Ovary (tissue), 9 donors: Measurements from ENCODE around the gene RASA2. TPM values are rescaled to one million over a fixed set of nuclear protein-coding genes. Genes with fewer than 3 reads are reported as not detected.

Source experiments
- DNase-seq, 5 donors: peaks; one replicate each; pipeline ENCODE4 v3.0.0-alpha.2; 2019 to 2020
- H3K27ac ChIP-seq, 2 donors: fragments of 200-600 bp; one replicate each; pipeline versions ENCODE4 v1.5.1 to v1.8.0; 2019 to 2022
- H3K27me3 ChIP-seq: fragments of 200-600 bp; one replicate; pipeline ENCODE4 v1.8.0; 2022
- H3K36me3 ChIP-seq: fragments of 200-600 bp; sonication (generic); one replicate; pipeline ENCODE4 v1.5.1; 2019
- H3K4me1 ChIP-seq: one replicate; pipeline ENCODE4 v1.8.1; 2013; ENCODE audit warnings: mild to moderate bottlenecking, moderate library complexity; ENCODE audit not compliant: insufficient read depth
- H3K4me3 ChIP-seq: fragments of 200-600 bp; sonication (generic); one replicate; pipeline ENCODE4 v1.5.1; 2017
- H3K9me3 ChIP-seq, 2 donors: fragments of 200-600 bp in 1 of 2; sonication (generic) in 1 of 2; one replicate each; pipeline versions ENCODE4 v1.5.1 to v1.8.1; 2013 to 2019; ENCODE audit warnings: mild to moderate bottlenecking in 1 of 2, moderate library complexity in 1 of 2
- CTCF ChIP-seq, 3 donors: fragments of 450-650 bp in 2 of 3; fragments of 200-600 bp in 1 of 3; IDR thresholded peaks; one replicate each; pipeline versions ENCODE4 v1.5.1 to v1.8.0; 2016 to 2022; ENCODE audit warnings: antibody characterized with exemption in 3 of 3, mild to moderate bottlenecking in 1 of 3
- EP300 ChIP-seq: sonication (generic); formaldehyde crosslinking; IDR thresholded peaks from one replicate; pipeline ENCODE4 v1.6.1; 2017; ENCODE audit warnings: antibody characterized with exemption
- POLR2A ChIP-seq: fragments of 450-650 bp; IDR thresholded peaks from one replicate; pipeline ENCODE4 v1.6.1; 2017; ENCODE audit warnings: antibody characterized with exemption, mild to moderate bottlenecking, moderate library complexity
- WGBS, 3 donors: extraction: QIAGEN DNeasy Blood & Tissue Kit in 1 of 3; methylation state at CpG; one replicate each; pipeline versions ENCODE4 v1.1.5 to v1.1.7; 2013 to 2017; 5-methylcytosine and 5-hydroxymethylcytosine counted together
- intact Hi-C, 4 donors: fragments of 100-400 bp; cut with DNase I; formaldehyde crosslinking; loops; one replicate each; pipeline versions ENCODE4 v1.11.0 to v1.15.1; 2022 to 2023
- polyA plus RNA-seq, 2 donors: library from polyadenylated mRNA; stranded (reverse); fragments of 200-250 nt in 1 of 2; fragments of 350-450 nt in 1 of 2; fragmentation: Illumina TruSeq in 1 of 2; extraction: RNeasy Lipid Tissue Mini Kit (QIAGEN cat#74804) in 1 of 2; gene quantifications; one replicate each; pipeline ENCODE4 v1.2.3, GENCODE V29; 2013 to 2014
- total RNA-seq, 7 donors: library from RNA; depleted of rRNA in 2 of 7; stranded (reverse); fragments of >200 nt in 2 of 7; fragmentation: NEBNext Ultra II Directional in 3 of 7; extraction: Animal tissue kit (Norgen Biotek cat#: 25700) in 3 of 7; gene quantifications; one replicate each; pipeline versions ENCODE4 v1.1.0 to v1.2.4, GENCODE V29; 2016 to 2023
- donor health status: DM: no; HTN: no; CAD: no; lungs with moderate emphysema.
- donor health status: DM: no; HTN: no; CAD: no.
- donor health status: Bipolar disorder and iron deficiency.
- donor health status: DM: yes; HTN: yes; CAD: no.
- donor health status: DM: no; HTN: no; CAD: no.
- donor health status: DM: yes; HTN: yes; CAD: no.

The RASA2 gene
- total and polyA plus RNA-seq, 9 donors: 6.9 to 28.1 (median 17.6) TPM

DNA sequence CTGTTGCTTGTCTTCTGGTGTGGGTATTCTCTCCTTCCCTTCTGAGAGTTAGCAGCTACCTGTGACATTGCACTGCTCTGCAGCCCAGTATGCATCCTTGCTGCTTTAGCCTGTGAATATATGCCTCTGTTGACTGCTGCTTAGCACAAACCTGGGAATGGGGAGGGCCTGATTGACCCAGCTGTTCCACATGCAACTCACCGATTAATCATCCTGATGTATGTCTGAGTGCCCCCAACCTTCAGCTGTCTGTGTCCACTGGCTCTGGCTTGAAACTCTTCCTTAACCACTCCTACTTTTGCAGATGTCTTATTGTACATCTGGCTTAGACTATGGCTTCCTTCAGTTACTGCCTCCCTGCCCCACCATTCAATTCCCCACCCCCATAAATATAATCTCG, 119.1 kb downstream of the RASA2 start:
- no peak for DNase-seq
- Histone ChIP-seq H3K27ac (no peak overlapping the region), H3K36me3 (no peaks in the 10 kb centered on the region), H3K27me3 (no peaks in the 10 kb centered on the region), H3K4me3 (no peak overlapping the region), H3K9me3 (no peaks in the 10 kb centered on the region), H3K4me1 (no peaks in the 10 kb centered on the region)
- WGBS, 3 donors: 68 to 80% (median 74%) methylated on average over 2 of the region's 2 CpGs
- intact Hi-C loops: no loop called here
- no peak for TF ChIP-seq EP300
- TF ChIP-seq CTCF (IDR thresholded peaks at IDR 0.05): no peak
- no peak for TF ChIP-seq POLR2A

GRCh38 chr3:141608438-141608837, 121.6 kb downstream of the RASA2 start:
- H3K4me3 ChIP-seq: no peak overlapping the region
- H3K27ac ChIP-seq: no peak overlapping the region
- no peaks in the 10 kb centered on the region for H3K9me3 ChIP-seq
- H3K27me3 ChIP-seq: no peaks in the 10 kb centered on the region
- H3K4me1 ChIP-seq: no peaks in the 10 kb centered on the region
- 21 to 42% (median 34%) methylated on average over 6 of the region's 6 CpGs for WGBS, 3 donors
- no peaks in the 10 kb centered on the region for H3K36me3 ChIP-seq
- intact Hi-C loops: no loop called here
- no peak for DNase-seq
- TF ChIP-seq CTCF (IDR thresholded peaks at IDR 0.05) (no peak), EP300 (no peak), POLR2A (no peak)

DNA sequence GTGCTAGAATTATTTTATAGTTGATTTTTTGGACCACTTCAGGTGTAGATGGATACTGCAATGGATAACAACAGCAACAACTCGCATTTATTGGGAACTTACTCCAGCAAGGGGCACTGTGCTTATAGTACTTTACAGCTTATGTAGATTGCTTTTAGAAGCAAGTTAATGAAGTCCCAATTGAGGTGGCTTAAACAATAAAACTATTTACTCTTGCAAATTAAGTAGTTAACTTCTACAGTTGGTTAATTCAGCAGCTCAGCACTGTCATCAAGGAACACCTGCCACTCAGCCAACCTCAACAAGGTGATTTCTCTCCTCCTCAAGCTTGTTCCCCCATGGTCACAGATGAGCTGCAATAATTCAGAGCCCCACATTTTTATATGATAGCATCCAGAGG, 124.1 kb downstream of the RASA2 start:
- Histone ChIP-seq H3K9me3 (no peaks in the 10 kb centered on the region), H3K4me1 (no peaks in the 10 kb centered on the region), H3K36me3 (no peaks in the 10 kb centered on the region), H3K4me3 (no peak overlapping the region), H3K27me3 (no peaks in the 10 kb centered on the region), H3K27ac (no peak overlapping the region)
- DNase-seq: no peak
- 88 to 98% (median 94%) methylated on average over 1 of the region's 1 CpG for WGBS, 3 donors
- intact Hi-C loops: no loop called here
- no peak for TF ChIP-seq EP300
- TF ChIP-seq POLR2A: no peak
- no peak for TF ChIP-seq CTCF (IDR thresholded peaks at IDR 0.05)

GRCh38 chr3:141618103-141618910, 131.5 kb downstream of the RASA2 start:
- H3K36me3 ChIP-seq: no peaks in the 10 kb centered on the region
- no peak overlapping the region for H3K4me3 ChIP-seq
- H3K4me1 ChIP-seq: no peaks in the 10 kb centered on the region
- DNase-seq: no peak
- intact Hi-C loops: no loop called here
- no peak overlapping the region for H3K27ac ChIP-seq
- H3K27me3 ChIP-seq: no peaks in the 10 kb centered on the region
- no peak for TF ChIP-seq EP300
- 91 to 97% (median 94%) methylated on average over 6 of the region's 6 CpGs for WGBS, 3 donors
- H3K9me3 ChIP-seq: no peaks in the 10 kb centered on the region

GRCh38 chr3:141618938-141619337, 132.1 kb downstream of the RASA2 start:
- H3K9me3 ChIP-seq: no peaks in the 10 kb centered on the region
- 92 to 97% (median 93%) methylated on average over 8 of the region's 8 CpGs for WGBS, 3 donors
- intact Hi-C loops: no loop called here

More at GRCh38 chr3:141618938-141619337, 132.1 kb downstream of the RASA2 start:
- Histone ChIP-seq H3K4me1 (no peaks in the 10 kb centered on the region), H3K27me3 (no peaks in the 10 kb centered on the region), H3K36me3 (no peaks in the 10 kb centered on the region), H3K4me3 (no peak overlapping the region), H3K27ac (no peak overlapping the region)
- TF ChIP-seq POLR2A (no peak), CTCF (IDR thresholded peaks at IDR 0.05) (no peak), EP300 (no peak)
- no peak for DNase-seq
